ENCODE results near the gene LYRM2. TPM values are rescaled to one million over a fixed set of nuclear protein-coding genes. Genes with fewer than 3 reads are reported as not detected.

LYRM2 gene
- total RNA-seq, 1 donor from 2014 or later, result 9.4 TPM

GRCh38 chr6:89623749-89624148 lies 14.8 kb downstream of the LYRM2 start:
- Histone ChIP-seq H3K4me3 (ENCODE audit: low read length in 3 of 3) (no peak overlapping the region), H3K9ac (ENCODE audit: low read depth in 1 of 3, low read length in 3 of 3) (no peak overlapping the region), H3K4me1 (ENCODE audit: control insufficient read depth in 3 of 3, insufficient read depth in 3 of 3, low read length in 3 of 3) (no peaks in the 10 kb centered on the region), H3K27me3 (ENCODE audit: control insufficient read depth in 3 of 3, insufficient read depth in 3 of 3, low read length in 3 of 3) (no peaks in the 10 kb centered on the region), H3K9me3 (ENCODE audit: control insufficient read depth in 3 of 3, low read length in 3 of 3) (no peaks in the 10 kb centered on the region), H3K27ac (ENCODE audit: low read depth, low read length) (no peak overlapping the region), H3K36me3 (ENCODE audit: control insufficient read depth in 3 of 3, insufficient read depth in 3 of 3, low read length in 3 of 3) (peaks cover 0 to 20% (median 3%) of the 10 kb centered on the region in 3 donors)

GRCh38 chr6:89619567-89619966 lies 19.0 kb downstream of the LYRM2 start:
- Histone ChIP-seq H3K9me3 (ENCODE audit: control insufficient read depth in 3 of 3, low read length in 3 of 3) (no peaks in the 10 kb centered on the region), H3K9ac (ENCODE audit: low read depth in 1 of 3, low read length in 3 of 3) (no peak overlapping the region), H3K4me1 (ENCODE audit: control insufficient read depth in 3 of 3, insufficient read depth in 3 of 3, low read length in 3 of 3) (no peaks in the 10 kb centered on the region), H3K4me3 (ENCODE audit: low read length in 3 of 3) (no peak overlapping the region), H3K27ac (ENCODE audit: low read depth, low read length) (no peak overlapping the region), H3K36me3 (ENCODE audit: control insufficient read depth in 3 of 3, insufficient read depth in 3 of 3, low read length in 3 of 3) (peaks cover 0 to 18% (median 6%) of the 10 kb centered on the region in 3 donors), H3K27me3 (ENCODE audit: control insufficient read depth in 3 of 3, insufficient read depth in 3 of 3, low read length in 3 of 3) (no peaks in the 10 kb centered on the region)

- H3K36me3 ChIP-seq (ENCODE audit: control insufficient read depth in 3 of 3, insufficient read depth in 3 of 3, low read length in 3 of 3), result peaks cover 0 to 8% (median 6%) of the 10 kb centered on the region in 3 donors
- no peak overlapping the region for H3K9ac ChIP-seq (ENCODE audit: low read depth in 1 of 3, low read length in 3 of 3)
- H3K9me3 ChIP-seq (ENCODE audit: control insufficient read depth in 3 of 3, low read length in 3 of 3), result no peaks in the 10 kb centered on the region
- no peak overlapping the region for H3K27ac ChIP-seq (ENCODE audit: low read depth, low read length)
- no peaks in the 10 kb centered on the region for H3K27me3 ChIP-seq (ENCODE audit: control insufficient read depth in 3 of 3, insufficient read depth in 3 of 3, low read length in 3 of 3)
- no peak overlapping the region for H3K4me3 ChIP-seq (ENCODE audit: low read length in 3 of 3)
- no peaks in the 10 kb centered on the region for H3K4me1 ChIP-seq (ENCODE audit: control insufficient read depth in 3 of 3, insufficient read depth in 3 of 3, low read length in 3 of 3)
Measured at GRCh38 chr6:89618026-89618425, 20.5 kb downstream of the LYRM2 start.

- no peak overlapping the region for H3K4me3 ChIP-seq (ENCODE audit: low read length in 3 of 3)
- H3K27ac ChIP-seq (ENCODE audit: low read depth, low read length), result no peak overlapping the region
- H3K36me3 ChIP-seq (ENCODE audit: control insufficient read depth in 3 of 3, insufficient read depth in 3 of 3, low read length in 3 of 3), result peaks cover 0 to 6% (median 6%) of the 10 kb centered on the region in 3 donors
- no peaks in the 10 kb centered on the region for H3K27me3 ChIP-seq (ENCODE audit: control insufficient read depth in 3 of 3, insufficient read depth in 3 of 3, low read length in 3 of 3)
- no peaks in the 10 kb centered on the region for H3K9me3 ChIP-seq (ENCODE audit: control insufficient read depth in 3 of 3, low read length in 3 of 3)
- no peak overlapping the region for H3K9ac ChIP-seq (ENCODE audit: low read depth in 1 of 3, low read length in 3 of 3)
- no peaks in the 10 kb centered on the region for H3K4me1 ChIP-seq (ENCODE audit: control insufficient read depth in 3 of 3, insufficient read depth in 3 of 3, low read length in 3 of 3)
Measured at GRCh38 chr6:89616531-89616930, 22.0 kb downstream of the LYRM2 start.

- Histone ChIP-seq H3K4me3 (ENCODE audit: low read length in 3 of 3) (no peak overlapping the region), H3K27ac (ENCODE audit: low read depth, low read length) (no peak overlapping the region), H3K4me1 (ENCODE audit: control insufficient read depth in 3 of 3, insufficient read depth in 3 of 3, low read length in 3 of 3) (no peaks in the 10 kb centered on the region), H3K9me3 (ENCODE audit: control insufficient read depth in 3 of 3, low read length in 3 of 3) (no peaks in the 10 kb centered on the region), H3K27me3 (ENCODE audit: control insufficient read depth in 3 of 3, insufficient read depth in 3 of 3, low read length in 3 of 3) (no peaks in the 10 kb centered on the region), H3K9ac (ENCODE audit: low read depth in 1 of 3, low read length in 3 of 3) (no peak overlapping the region), H3K36me3 (ENCODE audit: control insufficient read depth in 3 of 3, insufficient read depth in 3 of 3, low read length in 3 of 3) (peaks cover 0 to 6% (median 3%) of the 10 kb centered on the region in 3 donors)
Measured at GRCh38 chr6:89615882-89616281, 22.7 kb downstream of the LYRM2 start.

- Histone ChIP-seq H3K36me3 (ENCODE audit: control insufficient read depth in 3 of 3, insufficient read depth in 3 of 3, low read length in 3 of 3) (peaks cover 0 to 6% (median 3%) of the 10 kb centered on the region in 3 donors), H3K9me3 (ENCODE audit: control insufficient read depth in 3 of 3, low read length in 3 of 3) (no peaks in the 10 kb centered on the region), H3K4me1 (ENCODE audit: control insufficient read depth in 3 of 3, insufficient read depth in 3 of 3, low read length in 3 of 3) (no peaks in the 10 kb centered on the region), H3K27ac (ENCODE audit: low read depth, low read length) (no peak overlapping the region), H3K4me3 (ENCODE audit: low read length in 3 of 3) (no peak overlapping the region), H3K27me3 (ENCODE audit: control insufficient read depth in 3 of 3, insufficient read depth in 3 of 3, low read length in 3 of 3) (no peaks in the 10 kb centered on the region), H3K9ac (ENCODE audit: low read depth in 1 of 3, low read length in 3 of 3) (no peak overlapping the region)
Measured at GRCh38 chr6:89613790-89614189, 24.8 kb downstream of the LYRM2 start.

- no peaks in the 10 kb centered on the region for H3K9me3 ChIP-seq (ENCODE audit: control insufficient read depth in 3 of 3, low read length in 3 of 3)
- H3K4me1 ChIP-seq (ENCODE audit: control insufficient read depth in 3 of 3, insufficient read depth in 3 of 3, low read length in 3 of 3), result no peaks in the 10 kb centered on the region
- peaks cover 0 to 6% (median 3%) of the 10 kb centered on the region in 3 donors for H3K36me3 ChIP-seq (ENCODE audit: control insufficient read depth in 3 of 3, insufficient read depth in 3 of 3, low read length in 3 of 3)
- no peak overlapping the region for H3K9ac ChIP-seq (ENCODE audit: low read depth in 1 of 3, low read length in 3 of 3)
- no peak overlapping the region for H3K4me3 ChIP-seq (ENCODE audit: low read length in 3 of 3)
- H3K27ac ChIP-seq (ENCODE audit: low read depth, low read length), result no peak overlapping the region
- no peaks in the 10 kb centered on the region for H3K27me3 ChIP-seq (ENCODE audit: control insufficient read depth in 3 of 3, insufficient read depth in 3 of 3, low read length in 3 of 3)
Measured at GRCh38 chr6:89612121-89612520, 26.4 kb downstream of the LYRM2 start.

- no peak overlapping the region for H3K9ac ChIP-seq (ENCODE audit: low read depth in 1 of 3, low read length in 3 of 3)
- no peaks in the 10 kb centered on the region for H3K27me3 ChIP-seq (ENCODE audit: control insufficient read depth in 3 of 3, insufficient read depth in 3 of 3, low read length in 3 of 3)
- peaks cover 0 to 2% (median 0%) of the 10 kb centered on the region in 3 donors for H3K36me3 ChIP-seq (ENCODE audit: control insufficient read depth in 3 of 3, insufficient read depth in 3 of 3, low read length in 3 of 3)
- no peak overlapping the region for H3K27ac ChIP-seq (ENCODE audit: low read depth, low read length)
- H3K4me3 ChIP-seq (ENCODE audit: low read length in 3 of 3), result no peak overlapping the region
- H3K9me3 ChIP-seq (ENCODE audit: control insufficient read depth in 3 of 3, low read length in 3 of 3), result no peaks in the 10 kb centered on the region
- no peaks in the 10 kb centered on the region for H3K4me1 ChIP-seq (ENCODE audit: control insufficient read depth in 3 of 3, insufficient read depth in 3 of 3, low read length in 3 of 3)
Measured at GRCh38 chr6:89611666-89612065, 26.9 kb downstream of the LYRM2 start.

- peaks cover 0 to under 1% (median 0%) of the 10 kb centered on the region in 3 donors for H3K4me1 ChIP-seq (ENCODE audit: control insufficient read depth in 3 of 3, insufficient read depth in 3 of 3, low read length in 3 of 3)
- H3K27ac ChIP-seq (ENCODE audit: low read depth, low read length), result no peak overlapping the region
- H3K9me3 ChIP-seq (ENCODE audit: control insufficient read depth in 3 of 3, low read length in 3 of 3), result no peaks in the 10 kb centered on the region
- H3K9ac ChIP-seq (ENCODE audit: low read depth in 1 of 3, low read length in 3 of 3), result no peak overlapping the region
- no peaks in the 10 kb centered on the region for H3K27me3 ChIP-seq (ENCODE audit: control insufficient read depth in 3 of 3, insufficient read depth in 3 of 3, low read length in 3 of 3)
- H3K4me3 ChIP-seq (ENCODE audit: low read length in 3 of 3), result no peak overlapping the region
- peaks cover 0 to 4% (median 0%) of the 10 kb centered on the region in 3 donors for H3K36me3 ChIP-seq (ENCODE audit: control insufficient read depth in 3 of 3, insufficient read depth in 3 of 3, low read length in 3 of 3)
Measured at GRCh38 chr6:89610149-89610642, 28.4 kb downstream of the LYRM2 start.

GRCh38 chr6:89605861-89606260 lies 32.7 kb downstream of the LYRM2 start:
- Histone ChIP-seq H3K4me1 (ENCODE audit: control insufficient read depth in 3 of 3, insufficient read depth in 3 of 3, low read length in 3 of 3) (peaks cover 12 to 18% (median 12%) of the 10 kb centered on the region in 3 donors), H3K4me3 (ENCODE audit: low read length in 3 of 3) (no peak overlapping the region)

More at GRCh38 chr6:89605861-89606260, 32.7 kb downstream of the LYRM2 start:
- Histone ChIP-seq H3K27ac (ENCODE audit: low read depth, low read length) (no peak overlapping the region), H3K36me3 (ENCODE audit: control insufficient read depth in 3 of 3, insufficient read depth in 3 of 3, low read length in 3 of 3) (peaks cover 0 to 4% (median 0%) of the 10 kb centered on the region in 3 donors), H3K27me3 (ENCODE audit: control insufficient read depth in 3 of 3, insufficient read depth in 3 of 3, low read length in 3 of 3) (no peaks in the 10 kb centered on the region), H3K9me3 (ENCODE audit: control insufficient read depth in 3 of 3, low read length in 3 of 3) (no peaks in the 10 kb centered on the region), H3K9ac (ENCODE audit: low read depth in 1 of 3, low read length in 3 of 3) (no peak overlapping the region)

All from skeletal muscle tissue (tissue), 4 donors.